ENCODE measurements around the gene TPST1. TPM values are rescaled to one million over a fixed set of nuclear protein-coding genes. Genes with fewer than 3 reads are reported as not detected.

The TPST1 gene
- total RNA-seq, 4 donors from 2014 or later: 5.2 to 20.0 (median 8.2) TPM

GRCh38 chr7:66269978-66270377 lies 64.8 kb downstream of the TPST1 start:
- Histone ChIP-seq H3K4me3 (no peak overlapping the region), H3K9me3 (peaks cover 11% of the 10 kb centered on the region), H3K27ac (no peak overlapping the region), H3K4me1 (peaks cover 5% of the 10 kb centered on the region), H3K27me3 (no peaks in the 10 kb centered on the region), H3K36me3 (no peaks in the 10 kb centered on the region)
- no peak for DNase-seq (ENCODE audit: low spot score in 2 of 2)
- WGBS: 86% methylated on average over 1 of the region's 1 CpG
- TF ChIP-seq CTCF (IDR thresholded peaks at IDR 0.05) (no peak), EP300 (IDR thresholded peaks at IDR 0.05) (no peak), POLR2A (IDR thresholded peaks at IDR 0.05) (no peak), POLR2AphosphoS5 (IDR thresholded peaks at IDR 0.05) (no peak)

GRCh38 chr7:66272321-66272720 lies 67.2 kb downstream of the TPST1 start:
- WGBS: 93% methylated on average over 3 of the region's 3 CpGs
- peaks cover 5% of the 10 kb centered on the region for H3K4me1 ChIP-seq
- no peaks in the 10 kb centered on the region for H3K27me3 ChIP-seq
- H3K27ac ChIP-seq: no peak overlapping the region
- TF ChIP-seq POLR2AphosphoS5 (IDR thresholded peaks at IDR 0.05) (no peak), CTCF (IDR thresholded peaks at IDR 0.05) (no peak), POLR2A (IDR thresholded peaks at IDR 0.05) (no peak), EP300 (IDR thresholded peaks at IDR 0.05) (no peak)
- no peaks in the 10 kb centered on the region for H3K36me3 ChIP-seq
- no peak for DNase-seq (ENCODE audit: low spot score in 2 of 2)
- H3K9me3 ChIP-seq: no peaks in the 10 kb centered on the region
- no peak overlapping the region for H3K4me3 ChIP-seq

- no peaks in the 10 kb centered on the region for H3K4me1 ChIP-seq
- no peaks in the 10 kb centered on the region for H3K9me3 ChIP-seq
- H3K27ac ChIP-seq: no peak overlapping the region
- WGBS: 50% methylated on average over 3 of the region's 3 CpGs
- no peaks in the 10 kb centered on the region for H3K36me3 ChIP-seq
- no peak for DNase-seq (ENCODE audit: low spot score in 2 of 2)
- no peaks in the 10 kb centered on the region for H3K27me3 ChIP-seq
- no peak for TF ChIP-seq CTCF (IDR thresholded peaks at IDR 0.05)
- no peak for TF ChIP-seq POLR2AphosphoS5 (IDR thresholded peaks at IDR 0.05)
- no peak for TF ChIP-seq POLR2A (IDR thresholded peaks at IDR 0.05)
- TF ChIP-seq EP300 (IDR thresholded peaks at IDR 0.05): no peak
- no peak overlapping the region for H3K4me3 ChIP-seq
Measured at GRCh38 chr7:66276363-66276762, 71.2 kb downstream of the TPST1 start.

GRCh38 chr7:66277492-66277891 lies 72.4 kb downstream of the TPST1 start:
- Histone ChIP-seq H3K27ac (no peak overlapping the region), H3K36me3 (no peaks in the 10 kb centered on the region), H3K27me3 (no peaks in the 10 kb centered on the region), H3K9me3 (no peaks in the 10 kb centered on the region), H3K4me1 (peaks cover 10% of the 10 kb centered on the region), H3K4me3 (no peak overlapping the region)
- no peak for TF ChIP-seq POLR2AphosphoS5 (IDR thresholded peaks at IDR 0.05)
- TF ChIP-seq EP300 (IDR thresholded peaks at IDR 0.05): no peak
- no peak for TF ChIP-seq POLR2A (IDR thresholded peaks at IDR 0.05)
- TF ChIP-seq CTCF (IDR thresholded peaks at IDR 0.05): no peak
- no peak for DNase-seq (ENCODE audit: low spot score in 2 of 2)

- H3K27me3 ChIP-seq: no peaks in the 10 kb centered on the region
- H3K27ac ChIP-seq: no peak overlapping the region
- DNase-seq (ENCODE audit: low spot score in 2 of 2): no peak
- H3K36me3 ChIP-seq: no peaks in the 10 kb centered on the region
- TF ChIP-seq POLR2AphosphoS5 (IDR thresholded peaks at IDR 0.05): no peak
- TF ChIP-seq CTCF (IDR thresholded peaks at IDR 0.05): no peak
- no peak for TF ChIP-seq POLR2A (IDR thresholded peaks at IDR 0.05)
- no peak for TF ChIP-seq EP300 (IDR thresholded peaks at IDR 0.05)
- WGBS: 82% methylated on average over 6 of the region's 7 CpGs
- H3K4me3 ChIP-seq: no peak overlapping the region
- no peaks in the 10 kb centered on the region for H3K9me3 ChIP-seq
- H3K4me1 ChIP-seq: peaks cover 25% of the 10 kb centered on the region
Measured at GRCh38 chr7:66279912-66280311, 74.8 kb downstream of the TPST1 start.
